WTC11 (cell line): ENCODE results near the gene SCO2. TPM values are rescaled to one million over a fixed set of nuclear protein-coding genes. Genes with fewer than 3 reads are reported as not detected.

Experiments used
- ATAC-seq: fragments of 200-7000 bp; cut with Tn5 transposase; 2 replicates; pipeline ENCODE4 v1.10.0; 2021; ENCODE audit warnings: mild to moderate bottlenecking, moderate library complexity
- CTCF ChIA-PET: fragments of 300-600 bp; sonication (Branson Sonifier 250); formaldehyde crosslinking; loops from one replicate; lab custom pipeline; 2021; ENCODE audit warnings: antibody characterized with exemption; lab: Charles Lee
- POLR2A ChIA-PET: fragments of 350-600 bp; sonication (Branson Sonifier 250); formaldehyde crosslinking; loops from one replicate; lab custom pipeline; 2021; ENCODE audit warnings: antibody characterized with exemption; lab: Charles Lee
- DNase-seq: peaks from one replicate; pipeline ENCODE4 v3.0.0; 2021; ENCODE audit warnings: low spot score
- H3K27ac Mint-ChIP-seq: 2 replicates; pipeline ENCODE4 v1.8.0; 2021; ENCODE audit warnings: mixed read lengths
- H3K27me3 Mint-ChIP-seq: 2 replicates; pipeline ENCODE4 v1.8.0; 2021; ENCODE audit warnings: low read depth, mild to moderate bottlenecking, moderate library complexity, mixed read lengths
- H3K36me3 Mint-ChIP-seq: 2 replicates; pipeline ENCODE4 v1.8.0; 2021; ENCODE audit warnings: mixed read lengths
- H3K4me1 Mint-ChIP-seq: 2 replicates; pipeline ENCODE4 v1.8.0; 2022; ENCODE audit warnings: mixed read lengths
- H3K4me3 Mint-ChIP-seq: 2 replicates; pipeline ENCODE4 v1.8.0; 2021; ENCODE audit warnings: mild to moderate bottlenecking, moderate library complexity, mixed read lengths
- H3K9me3 Mint-ChIP-seq: 2 replicates; pipeline ENCODE4 v1.8.0; 2021; ENCODE audit warnings: mixed read lengths
- ATF1 ChIP-seq: sonication (generic); formaldehyde crosslinking; IDR thresholded peaks from 2 replicates; pipeline ENCODE4 v1.8.1; 2023; ENCODE audit warnings: mild to moderate bottlenecking, moderate library complexity, missing genetic modification reagents
- CBFB ChIP-seq: sonication (generic); formaldehyde crosslinking; IDR thresholded peaks from 2 replicates; pipeline ENCODE4 v1.8.1; 2022; ENCODE audit warnings: mild to moderate bottlenecking, low read depth, missing genetic modification reagents
- FOXP1 ChIP-seq: sonication (generic); formaldehyde crosslinking; IDR thresholded peaks from 2 replicates; pipeline ENCODE4 v1.8.0; 2022; ENCODE audit warnings: missing genetic modification reagents, mild to moderate bottlenecking, moderate library complexity, borderline replicate concordance
- GABPB1 ChIP-seq: sonication (generic); formaldehyde crosslinking; IDR thresholded peaks from 2 replicates; pipeline ENCODE4 v1.8.1; 2023; ENCODE audit warnings: mild to moderate bottlenecking, missing genetic modification reagents
- JUN ChIP-seq: sonication (generic); formaldehyde crosslinking; IDR thresholded peaks from 2 replicates; pipeline ENCODE4 v1.8.0; 2023; ENCODE audit warnings: mild to moderate bottlenecking, missing genetic modification reagents
- KAT7 ChIP-seq: sonication (generic); formaldehyde crosslinking; IDR thresholded peaks from 2 replicates; pipeline ENCODE4 v1.8.1; 2023; ENCODE audit warnings: missing genetic modification reagents, mild to moderate bottlenecking, borderline replicate concordance
- NR3C1 ChIP-seq: sonication (generic); formaldehyde crosslinking; conservative IDR thresholded peaks from 2 replicates; pipeline ENCODE4 v1.8.1; 2023; ENCODE audit warnings: low read depth, mild to moderate bottlenecking, missing genetic modification reagents
- RELA ChIP-seq: sonication (generic); formaldehyde crosslinking; IDR thresholded peaks from 2 replicates; pipeline ENCODE4 v1.8.1; 2022; ENCODE audit warnings: missing genetic modification reagents, mild to moderate bottlenecking, borderline replicate concordance
- SP1 ChIP-seq: sonication (generic); formaldehyde crosslinking; conservative IDR thresholded peaks from 2 replicates; pipeline ENCODE4 v1.8.1; 2022; ENCODE audit warnings: missing genetic modification reagents
- TEAD1 ChIP-seq: sonication (generic); formaldehyde crosslinking; IDR thresholded peaks from 2 replicates; pipeline ENCODE4 v1.8.0; 2022; ENCODE audit warnings: mild to moderate bottlenecking, missing genetic modification reagents
- TP53 ChIP-seq: sonication (generic); formaldehyde crosslinking; IDR thresholded peaks from 2 replicates; pipeline ENCODE4 v1.8.1; 2023; ENCODE audit warnings: mild to moderate bottlenecking, missing genetic modification reagents
- ZNF219 ChIP-seq: sonication (generic); formaldehyde crosslinking; IDR thresholded peaks from 2 replicates; pipeline ENCODE4 v1.8.0; 2023; ENCODE audit warnings: missing genetic modification reagents, mild to moderate bottlenecking, borderline replicate concordance
- ZNF232 ChIP-seq: sonication (generic); formaldehyde crosslinking; IDR thresholded peaks from 2 replicates; pipeline ENCODE4 v1.8.0; 2022; ENCODE audit warnings: mild to moderate bottlenecking, missing genetic modification reagents
- ZNF263 ChIP-seq: sonication (generic); formaldehyde crosslinking; IDR thresholded peaks from 2 replicates; pipeline ENCODE4 v1.8.1; 2022; ENCODE audit warnings: low read depth, mild to moderate bottlenecking, moderate library complexity, missing genetic modification reagents
- ZNF396 ChIP-seq: fragments of 250-450 bp; sonication (Bioruptor Pico); IDR thresholded peaks from 2 replicates; pipeline ENCODE4 v1.8.0; 2021; ENCODE audit warnings: mild to moderate bottlenecking, moderate library complexity, borderline replicate concordance
- ZNF423 ChIP-seq: fragments of 250-450 bp; sonication (Bioruptor Pico); IDR thresholded peaks from 2 replicates; pipeline ENCODE4 v2.1.2; 2022; ENCODE audit warnings: mild to moderate bottlenecking, moderate library complexity
- ZNF671 ChIP-seq: fragments of 250-450 bp; sonication (Bioruptor Pico); IDR thresholded peaks from 2 replicates; pipeline ENCODE4 v1.8.0; 2021; ENCODE audit warnings: mild to moderate bottlenecking
- total RNA-seq: library from RNA; stranded (reverse); gene quantifications from 3 replicates; pipeline ENCODE4 v1.2.3, GENCODE V29; 2021
- TF ChIP-seq, protein P1 (sequence below): sonication (generic); formaldehyde crosslinking; IDR thresholded peaks from 2 replicates; pipeline ENCODE4 v1.8.0; 2023; ENCODE audit warnings: missing genetic modification reagents
- TF ChIP-seq, protein P2 (sequence below): sonication (generic); formaldehyde crosslinking; IDR thresholded peaks from 2 replicates; pipeline ENCODE4 v1.8.1; 2023; ENCODE audit warnings: mild to moderate bottlenecking, missing genetic modification reagents
- TF ChIP-seq, protein P3 (sequence below): fragments of 250-450 bp; sonication (Bioruptor Pico); IDR thresholded peaks from 2 replicates; pipeline ENCODE4 v1.9.0; 2021; ENCODE audit warnings: mild to moderate bottlenecking
- TF ChIP-seq, protein P4 (sequence below): sonication (generic); formaldehyde crosslinking; IDR thresholded peaks from 2 replicates; pipeline ENCODE4 v1.8.0; 2022; ENCODE audit warnings: mild to moderate bottlenecking, missing genetic modification reagents
- TF ChIP-seq, protein P5 (sequence below): sonication (generic); formaldehyde crosslinking; IDR thresholded peaks from 2 replicates; pipeline ENCODE4 v1.8.1; 2022; ENCODE audit warnings: low read depth, mild to moderate bottlenecking, moderate library complexity, missing genetic modification reagents, borderline replicate concordance
- TF ChIP-seq, protein P6 (sequence below): sonication (generic); formaldehyde crosslinking; IDR thresholded peaks from 2 replicates; pipeline ENCODE4 v1.8.1; 2023; ENCODE audit warnings: mild to moderate bottlenecking, moderate library complexity, missing genetic modification reagents
- TF ChIP-seq, protein P7 (sequence below): fragments of 200-600 bp; IDR thresholded peaks from 2 replicates; pipeline ENCODE4 v1.8.0; 2022; ENCODE audit warnings: antibody characterized with exemption
- TF ChIP-seq, protein P8 (sequence below): sonication (generic); formaldehyde crosslinking; IDR thresholded peaks from 2 replicates; pipeline ENCODE4 v1.8.0; 2022; ENCODE audit warnings: mild to moderate bottlenecking, missing genetic modification reagents

The SCO2 gene
- total RNA-seq, 1 experiment from 2014 or later: not detected

DNA sequence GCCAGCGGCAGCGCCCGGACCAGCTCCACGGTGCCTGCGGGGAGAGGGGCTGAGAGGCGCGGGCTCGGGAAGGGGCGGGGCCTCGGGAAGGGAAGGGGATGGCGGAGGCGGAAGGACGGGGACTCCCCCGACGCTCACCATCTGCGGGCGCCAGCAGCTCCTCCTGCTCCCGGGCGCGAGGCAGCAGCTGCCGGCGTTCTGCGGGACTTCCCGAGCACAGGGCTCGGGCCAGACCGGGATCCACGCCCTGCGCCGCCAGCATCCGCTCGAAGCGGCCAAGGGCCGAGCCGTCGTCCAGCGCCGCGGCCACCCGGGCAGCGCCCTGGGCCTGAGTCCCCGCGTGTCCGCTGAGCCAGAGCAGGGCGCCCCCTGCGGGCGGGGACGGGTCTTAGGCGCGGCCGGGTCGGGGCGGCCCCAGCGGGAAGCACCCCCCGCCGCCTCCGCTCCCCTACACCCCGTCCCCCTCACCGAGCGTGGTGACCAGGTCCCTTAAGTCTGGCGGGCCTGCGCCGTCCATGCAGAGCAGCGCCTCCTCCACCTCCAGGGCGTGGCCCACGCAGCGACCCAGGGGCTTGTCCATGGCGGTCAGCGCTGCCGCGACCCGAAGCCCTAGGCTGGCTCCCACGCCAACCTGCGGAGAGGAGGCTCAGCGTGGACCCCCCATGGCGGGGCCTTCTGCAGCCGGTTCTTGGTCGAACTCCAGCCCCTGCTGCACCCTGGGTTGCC is 873 bp upstream of the SCO2 start:
- peak; percentile 29 for ATAC-seq
- Mint-ChIP-seq H3K9me3 (no peaks in the 10 kb centered on the region), H3K4me1 (peaks cover 15% of the 10 kb centered on the region), H3K27ac (no peak overlapping the region), H3K36me3 (no peaks in the 10 kb centered on the region), H3K27me3 (peaks cover 46% of the 10 kb centered on the region), H3K4me3 (peak overlapping the region; percentile 64)
- DNase-seq: peak; percentile 79
- ChIA-PET POLR2A (interaction anchor here (0.6 to 2.3 kb wide), 7 partner anchors 12 to 173 kb away, joined by 3 to 13 read pairs (median 3); partner anchors contain the start of genes LMF2, NCAPH2 and SYCE3), CTCF (interaction anchor here (0.6 to 4.3 kb wide), 58 partner anchors 9 to 634 kb away, joined by 3 to 60 read pairs (median 5); partner anchors contain the start of genes ARSA, CHKB, DENND6B and KLHDC7B)
- TF ChIP-seq, protein P1, sequence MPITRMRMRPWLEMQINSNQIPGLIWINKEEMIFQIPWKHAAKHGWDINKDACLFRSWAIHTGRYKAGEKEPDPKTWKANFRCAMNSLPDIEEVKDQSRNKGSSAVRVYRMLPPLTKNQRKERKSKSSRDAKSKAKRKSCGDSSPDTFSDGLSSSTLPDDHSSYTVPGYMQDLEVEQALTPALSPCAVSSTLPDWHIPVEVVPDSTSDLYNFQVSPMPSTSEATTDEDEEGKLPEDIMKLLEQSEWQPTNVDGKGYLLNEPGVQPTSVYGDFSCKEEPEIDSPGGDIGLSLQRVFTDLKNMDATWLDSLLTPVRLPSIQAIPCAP (CRISPR knock-in tag): no peak
- TF ChIP-seq ZNF671: 0 out of 2 replicates have a peak, but pooled peaks have one; percentile 25
- TF ChIP-seq, protein P2, sequence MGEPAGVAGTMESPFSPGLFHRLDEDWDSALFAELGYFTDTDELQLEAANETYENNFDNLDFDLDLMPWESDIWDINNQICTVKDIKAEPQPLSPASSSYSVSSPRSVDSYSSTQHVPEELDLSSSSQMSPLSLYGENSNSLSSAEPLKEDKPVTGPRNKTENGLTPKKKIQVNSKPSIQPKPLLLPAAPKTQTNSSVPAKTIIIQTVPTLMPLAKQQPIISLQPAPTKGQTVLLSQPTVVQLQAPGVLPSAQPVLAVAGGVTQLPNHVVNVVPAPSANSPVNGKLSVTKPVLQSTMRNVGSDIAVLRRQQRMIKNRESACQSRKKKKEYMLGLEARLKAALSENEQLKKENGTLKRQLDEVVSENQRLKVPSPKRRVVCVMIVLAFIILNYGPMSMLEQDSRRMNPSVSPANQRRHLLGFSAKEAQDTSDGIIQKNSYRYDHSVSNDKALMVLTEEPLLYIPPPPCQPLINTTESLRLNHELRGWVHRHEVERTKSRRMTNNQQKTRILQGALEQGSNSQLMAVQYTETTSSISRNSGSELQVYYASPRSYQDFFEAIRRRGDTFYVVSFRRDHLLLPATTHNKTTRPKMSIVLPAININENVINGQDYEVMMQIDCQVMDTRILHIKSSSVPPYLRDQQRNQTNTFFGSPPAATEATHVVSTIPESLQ (CRISPR knock-in tag): no peak
- TF ChIP-seq, protein P3, sequence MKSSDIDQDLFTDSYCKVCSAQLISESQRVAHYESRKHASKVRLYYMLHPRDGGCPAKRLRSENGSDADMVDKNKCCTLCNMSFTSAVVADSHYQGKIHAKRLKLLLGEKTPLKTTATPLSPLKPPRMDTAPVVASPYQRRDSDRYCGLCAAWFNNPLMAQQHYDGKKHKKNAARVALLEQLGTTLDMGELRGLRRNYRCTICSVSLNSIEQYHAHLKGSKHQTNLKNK (CRISPR knock-in tag): no peak
- TF ChIP-seq RELA: 0 out of 2 replicates have a peak, but pooled peaks have one; percentile 19
- TF ChIP-seq TP53 (CRISPR knock-in tag): peak; percentile 45; the same call in 1 of the 2 replicates
- TF ChIP-seq JUN: no peak
- 0 out of 2 replicates have a peak, but pooled peaks have one; percentile 8 for TF ChIP-seq TEAD1 (CRISPR knock-in tag)
- TF ChIP-seq, protein P4, sequence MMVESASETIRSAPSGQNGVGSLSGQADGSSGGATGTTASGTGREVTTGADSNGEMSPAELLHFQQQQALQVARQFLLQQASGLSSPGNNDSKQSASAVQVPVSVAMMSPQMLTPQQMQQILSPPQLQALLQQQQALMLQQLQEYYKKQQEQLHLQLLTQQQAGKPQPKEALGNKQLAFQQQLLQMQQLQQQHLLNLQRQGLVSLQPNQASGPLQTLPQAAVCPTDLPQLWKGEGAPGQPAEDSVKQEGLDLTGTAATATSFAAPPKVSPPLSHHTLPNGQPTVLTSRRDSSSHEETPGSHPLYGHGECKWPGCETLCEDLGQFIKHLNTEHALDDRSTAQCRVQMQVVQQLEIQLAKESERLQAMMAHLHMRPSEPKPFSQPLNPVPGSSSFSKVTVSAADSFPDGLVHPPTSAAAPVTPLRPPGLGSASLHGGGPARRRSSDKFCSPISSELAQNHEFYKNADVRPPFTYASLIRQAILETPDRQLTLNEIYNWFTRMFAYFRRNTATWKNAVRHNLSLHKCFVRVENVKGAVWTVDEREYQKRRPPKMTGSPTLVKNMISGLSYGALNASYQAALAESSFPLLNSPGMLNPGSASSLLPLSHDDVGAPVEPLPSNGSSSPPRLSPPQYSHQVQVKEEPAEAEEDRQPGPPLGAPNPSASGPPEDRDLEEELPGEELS (CRISPR knock-in tag): no peak
- TF ChIP-seq, protein P5, sequence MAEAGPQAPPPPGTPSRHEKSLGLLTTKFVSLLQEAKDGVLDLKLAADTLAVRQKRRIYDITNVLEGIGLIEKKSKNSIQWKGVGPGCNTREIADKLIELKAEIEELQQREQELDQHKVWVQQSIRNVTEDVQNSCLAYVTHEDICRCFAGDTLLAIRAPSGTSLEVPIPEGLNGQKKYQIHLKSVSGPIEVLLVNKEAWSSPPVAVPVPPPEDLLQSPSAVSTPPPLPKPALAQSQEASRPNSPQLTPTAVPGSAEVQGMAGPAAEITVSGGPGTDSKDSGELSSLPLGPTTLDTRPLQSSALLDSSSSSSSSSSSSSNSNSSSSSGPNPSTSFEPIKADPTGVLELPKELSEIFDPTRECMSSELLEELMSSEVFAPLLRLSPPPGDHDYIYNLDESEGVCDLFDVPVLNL (CRISPR knock-in tag): no peak
- TF ChIP-seq KAT7: 0 out of 2 replicates have a peak, but pooled peaks have one; percentile 60
- TF ChIP-seq CBFB (CRISPR knock-in tag): peak; percentile 86; the same call in 1 of the 2 replicates
- TF ChIP-seq ZNF423 (CRISPR knock-in tag): 0 out of 2 replicates have a peak, but pooled peaks have one; percentile 49
- TF ChIP-seq, protein P6, sequence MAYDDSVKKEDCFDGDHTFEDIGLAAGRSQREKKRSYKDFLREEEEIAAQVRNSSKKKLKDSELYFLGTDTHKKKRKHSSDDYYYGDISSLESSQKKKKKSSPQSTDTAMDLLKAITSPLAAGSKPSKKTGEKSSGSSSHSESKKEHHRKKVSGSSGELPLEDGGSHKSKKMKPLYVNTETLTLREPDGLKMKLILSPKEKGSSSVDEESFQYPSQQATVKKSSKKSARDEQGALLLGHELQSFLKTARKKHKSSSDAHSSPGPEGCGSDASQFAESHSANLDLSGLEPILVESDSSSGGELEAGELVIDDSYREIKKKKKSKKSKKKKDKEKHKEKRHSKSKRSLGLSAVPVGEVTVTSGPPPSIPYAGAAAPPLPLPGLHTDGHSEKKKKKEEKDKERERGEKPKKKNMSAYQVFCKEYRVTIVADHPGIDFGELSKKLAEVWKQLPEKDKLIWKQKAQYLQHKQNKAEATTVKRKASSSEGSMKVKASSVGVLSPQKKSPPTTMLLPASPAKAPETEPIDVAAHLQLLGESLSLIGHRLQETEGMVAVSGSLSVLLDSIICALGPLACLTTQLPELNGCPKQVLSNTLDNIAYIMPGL (CRISPR knock-in tag): peak; percentile 59
- peak; percentile 22; the same call in 1 of the 2 replicates for TF ChIP-seq SP1 (CRISPR knock-in tag)
- TF ChIP-seq, protein P7, sequence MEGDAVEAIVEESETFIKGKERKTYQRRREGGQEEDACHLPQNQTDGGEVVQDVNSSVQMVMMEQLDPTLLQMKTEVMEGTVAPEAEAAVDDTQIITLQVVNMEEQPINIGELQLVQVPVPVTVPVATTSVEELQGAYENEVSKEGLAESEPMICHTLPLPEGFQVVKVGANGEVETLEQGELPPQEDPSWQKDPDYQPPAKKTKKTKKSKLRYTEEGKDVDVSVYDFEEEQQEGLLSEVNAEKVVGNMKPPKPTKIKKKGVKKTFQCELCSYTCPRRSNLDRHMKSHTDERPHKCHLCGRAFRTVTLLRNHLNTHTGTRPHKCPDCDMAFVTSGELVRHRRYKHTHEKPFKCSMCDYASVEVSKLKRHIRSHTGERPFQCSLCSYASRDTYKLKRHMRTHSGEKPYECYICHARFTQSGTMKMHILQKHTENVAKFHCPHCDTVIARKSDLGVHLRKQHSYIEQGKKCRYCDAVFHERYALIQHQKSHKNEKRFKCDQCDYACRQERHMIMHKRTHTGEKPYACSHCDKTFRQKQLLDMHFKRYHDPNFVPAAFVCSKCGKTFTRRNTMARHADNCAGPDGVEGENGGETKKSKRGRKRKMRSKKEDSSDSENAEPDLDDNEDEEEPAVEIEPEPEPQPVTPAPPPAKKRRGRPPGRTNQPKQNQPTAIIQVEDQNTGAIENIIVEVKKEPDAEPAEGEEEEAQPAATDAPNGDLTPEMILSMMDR: peak; percentile 54
- peak; percentile 26; the same call in 1 of the 2 replicates for TF ChIP-seq ZNF263 (CRISPR knock-in tag)
- TF ChIP-seq, protein P8, sequence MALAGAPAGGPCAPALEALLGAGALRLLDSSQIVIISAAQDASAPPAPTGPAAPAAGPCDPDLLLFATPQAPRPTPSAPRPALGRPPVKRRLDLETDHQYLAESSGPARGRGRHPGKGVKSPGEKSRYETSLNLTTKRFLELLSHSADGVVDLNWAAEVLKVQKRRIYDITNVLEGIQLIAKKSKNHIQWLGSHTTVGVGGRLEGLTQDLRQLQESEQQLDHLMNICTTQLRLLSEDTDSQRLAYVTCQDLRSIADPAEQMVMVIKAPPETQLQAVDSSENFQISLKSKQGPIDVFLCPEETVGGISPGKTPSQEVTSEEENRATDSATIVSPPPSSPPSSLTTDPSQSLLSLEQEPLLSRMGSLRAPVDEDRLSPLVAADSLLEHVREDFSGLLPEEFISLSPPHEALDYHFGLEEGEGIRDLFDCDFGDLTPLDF (CRISPR knock-in tag): peak; percentile 61; the same call in 1 of the 2 replicates
- TF ChIP-seq ZNF396: no peak
- TF ChIP-seq GABPB1: 0 out of 2 replicates have a peak, but pooled peaks have one; percentile 22
- TF ChIP-seq ATF1 (CRISPR knock-in tag): no peak
- TF ChIP-seq FOXP1 (CRISPR knock-in tag): peak; percentile 10; the same call in 1 of the 2 replicates
- no peak; the same call in 1 of the 2 replicates for TF ChIP-seq ZNF232 (CRISPR knock-in tag)
- TF ChIP-seq ZNF219 (CRISPR knock-in tag): no peak
- no peak for TF ChIP-seq NR3C1 (CRISPR knock-in tag)
